Measurements from ENCODE around the gene MYH8.

Gene MYH8

DNA sequence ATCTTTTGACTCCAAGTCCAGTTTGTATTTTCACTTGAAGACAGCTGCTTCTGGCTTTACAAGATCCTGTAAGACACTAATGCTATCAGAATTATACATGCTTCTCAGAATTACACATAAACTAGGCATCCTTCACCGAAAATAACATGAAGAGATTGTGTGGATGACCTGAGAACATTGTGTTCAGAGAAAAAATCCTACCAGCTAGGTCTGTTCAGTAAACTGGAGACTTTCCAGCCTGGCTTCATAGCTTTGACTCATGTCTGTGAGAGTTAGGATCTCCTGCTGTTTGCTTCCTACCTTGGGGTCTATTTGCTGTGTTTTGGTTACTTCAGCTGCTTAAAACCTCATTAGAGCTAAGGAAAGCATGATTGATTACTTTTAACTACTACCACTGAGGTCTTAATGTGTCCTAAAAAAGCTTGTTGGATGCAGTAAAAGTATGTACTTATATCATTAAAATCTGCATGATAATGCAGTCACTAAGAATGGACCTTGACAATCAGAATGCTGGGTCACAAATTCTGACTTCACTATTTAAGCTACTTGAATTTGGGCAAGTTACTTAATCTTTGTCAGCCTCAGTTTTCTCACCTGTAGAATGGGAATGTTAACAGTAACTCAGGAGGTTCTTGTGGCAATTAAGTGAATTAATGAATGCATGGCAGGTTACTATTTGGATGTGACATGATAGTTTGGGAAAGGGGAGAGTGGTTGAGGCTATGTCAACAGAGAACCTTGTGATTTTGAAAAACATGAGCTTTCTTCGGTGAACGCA is 40.9 kb downstream of the MYH8 start:
- DNase-seq, result no peak

- DNase-seq, result no peak
These were observed 48.8 kb downstream of the MYH8 start, which contains the start of gene MYH13 for GRCh38 chr17:10372906-10373305. Gene MYH13 (minus strand): TSS chr17:10373006. CDS start chr17:10364530, 8,476 bp downstream.

- no peak for DNase-seq
These were observed 51.6 kb downstream of the MYH8 start for GRCh38 chr17:10370016-10370608.

DNA sequence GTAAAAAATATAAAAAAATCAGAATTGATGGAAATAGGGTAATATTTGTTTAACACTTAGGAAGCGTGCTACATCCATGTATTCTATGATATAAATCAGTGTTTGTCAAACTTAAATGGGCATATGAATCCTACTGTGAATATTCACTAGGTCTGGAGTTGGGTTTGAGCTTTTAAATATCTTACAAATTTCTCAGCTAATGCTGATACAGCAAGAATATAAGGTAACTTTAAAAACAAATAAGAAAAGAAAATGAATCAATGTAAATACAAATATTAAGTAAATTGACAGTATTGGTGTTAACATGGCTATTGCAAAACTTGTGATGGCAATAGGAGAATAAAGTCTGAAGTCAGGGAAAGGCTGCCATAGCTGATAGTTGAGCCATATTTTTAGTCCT is 52.5 kb downstream of the MYH8 start:
- DNase-seq, result no peak

DNA sequence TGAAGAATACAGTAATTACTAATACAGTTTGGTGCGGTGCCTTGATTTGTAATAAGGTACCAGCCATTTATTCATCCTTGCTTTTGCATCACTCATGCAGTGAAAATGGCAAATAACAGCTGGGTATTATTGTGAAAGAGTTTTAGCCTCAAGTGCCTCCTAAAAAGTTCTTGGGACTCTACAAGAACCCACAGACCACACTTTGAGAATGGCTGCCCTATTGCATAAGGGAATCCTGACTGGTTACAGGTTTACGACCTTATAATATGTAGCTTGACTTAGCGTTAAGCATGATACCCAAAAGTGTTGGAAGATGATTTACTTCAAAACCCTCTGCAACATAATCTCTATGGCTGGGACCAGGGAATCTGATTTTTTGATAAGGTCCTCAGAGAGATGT is 53.2 kb downstream of the MYH8 start:
- no peak for DNase-seq

GRCh38 chr17:10360578-10360977 is 61.2 kb downstream of the MYH8 start:
- DNase-seq, result no peak

DNA sequence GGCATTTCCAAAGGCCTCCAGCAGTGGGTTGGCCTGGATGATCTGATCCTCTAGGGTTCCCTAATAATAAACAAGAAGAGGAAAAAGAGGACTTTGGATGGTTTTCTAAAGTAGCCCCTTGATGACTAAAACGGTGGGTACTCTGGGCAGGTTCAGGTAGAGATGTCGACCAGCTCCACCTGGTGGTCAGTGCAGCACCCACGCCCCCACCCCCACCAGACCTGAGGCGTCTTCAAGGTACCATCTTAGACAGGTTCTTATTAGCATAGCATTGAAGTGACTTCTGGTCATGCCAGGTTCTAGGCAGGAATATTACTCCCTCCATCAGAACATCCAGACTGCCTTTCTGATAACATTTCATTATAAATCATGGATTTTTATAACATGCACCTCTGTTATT is 64.0 kb downstream of the MYH8 start:
- no peak for DNase-seq

DNA sequence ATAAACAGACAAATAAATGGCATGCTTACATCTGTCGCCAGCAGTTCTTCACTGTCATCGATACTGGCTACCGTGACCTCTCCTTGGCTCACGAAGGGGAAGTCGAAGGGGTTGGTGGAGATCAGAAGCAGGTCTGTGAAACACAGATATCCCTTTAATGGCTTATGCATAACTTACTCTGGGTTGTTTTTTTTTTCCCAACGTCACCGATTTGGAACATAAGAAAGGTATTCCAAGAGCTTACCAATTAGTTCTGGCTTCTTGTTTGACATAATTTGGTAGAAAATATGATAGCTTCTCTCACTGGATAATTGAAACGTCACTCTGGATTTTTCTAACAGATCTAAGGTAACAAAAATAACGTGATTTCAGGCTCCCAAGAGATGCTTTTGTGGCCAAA is 67.1 kb downstream of the MYH8 start:
- DNase-seq, result no peak

GRCh38 chr17:10352893-10353292 is 68.9 kb downstream of the MYH8 start:
- DNase-seq, result no peak

- no peak for DNase-seq
These were observed 72.3 kb downstream of the MYH8 start for GRCh38 chr17:10349403-10349802.

GRCh38 chr17:10344816-10345215 is 76.9 kb downstream of the MYH8 start:
- DNase-seq, result no peak
